Stimulated activated CD8-positive, alpha-beta memory T cell treated with anti-CD3 and anti-CD28 coated beads, Interleukin-4, amount 100 ng/mL, for 24 hours (primary cell): ENCODE measurements around the gene FDXR.

Experiments used
- DNase-seq: peaks from one replicate; pipeline ENCODE4 v3.0.0-alpha.2; 2020; ENCODE audit warnings: low read depth

Gene FDXR

GRCh38 chr17:74898376-74898946, 25.7 kb upstream of the FDXR start:
- DNase-seq, result no peak

DNA sequence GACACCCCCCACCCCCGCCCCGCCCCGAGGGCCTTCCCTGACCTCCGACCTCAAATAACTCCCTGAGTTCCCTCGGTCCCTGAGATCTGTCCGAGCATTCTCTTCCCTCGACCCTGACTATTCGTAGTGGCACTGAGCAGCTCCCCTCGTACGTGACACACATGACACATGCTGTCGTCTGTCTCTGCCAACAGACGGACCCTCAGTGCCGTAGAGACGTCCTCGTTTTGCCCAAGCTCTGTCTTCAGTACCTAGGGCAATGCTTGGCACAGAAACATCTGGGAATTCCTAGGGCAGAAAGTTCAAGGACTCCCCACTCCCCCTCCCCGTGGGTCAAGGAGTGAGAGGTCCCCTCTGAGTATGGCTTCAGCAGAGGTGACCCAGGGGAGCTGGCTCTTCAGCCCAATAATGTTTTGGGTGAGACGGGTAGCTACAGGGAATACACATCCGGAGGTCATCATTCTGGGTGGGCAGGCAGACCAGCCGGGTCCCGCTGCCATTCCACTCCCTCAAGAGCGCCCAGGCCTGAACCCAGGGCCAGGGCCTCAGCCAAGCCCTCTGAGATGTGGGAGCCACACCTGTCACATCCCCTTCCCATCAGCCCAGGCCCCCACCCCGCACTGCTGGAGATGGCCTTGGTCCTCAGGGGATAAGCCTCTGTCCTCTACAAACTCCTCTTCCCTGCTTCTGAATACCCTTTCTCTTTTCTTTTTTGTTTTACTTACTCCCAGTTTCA, 21.3 kb upstream of the FDXR start:
- DNase-seq, result no peak

DNA sequence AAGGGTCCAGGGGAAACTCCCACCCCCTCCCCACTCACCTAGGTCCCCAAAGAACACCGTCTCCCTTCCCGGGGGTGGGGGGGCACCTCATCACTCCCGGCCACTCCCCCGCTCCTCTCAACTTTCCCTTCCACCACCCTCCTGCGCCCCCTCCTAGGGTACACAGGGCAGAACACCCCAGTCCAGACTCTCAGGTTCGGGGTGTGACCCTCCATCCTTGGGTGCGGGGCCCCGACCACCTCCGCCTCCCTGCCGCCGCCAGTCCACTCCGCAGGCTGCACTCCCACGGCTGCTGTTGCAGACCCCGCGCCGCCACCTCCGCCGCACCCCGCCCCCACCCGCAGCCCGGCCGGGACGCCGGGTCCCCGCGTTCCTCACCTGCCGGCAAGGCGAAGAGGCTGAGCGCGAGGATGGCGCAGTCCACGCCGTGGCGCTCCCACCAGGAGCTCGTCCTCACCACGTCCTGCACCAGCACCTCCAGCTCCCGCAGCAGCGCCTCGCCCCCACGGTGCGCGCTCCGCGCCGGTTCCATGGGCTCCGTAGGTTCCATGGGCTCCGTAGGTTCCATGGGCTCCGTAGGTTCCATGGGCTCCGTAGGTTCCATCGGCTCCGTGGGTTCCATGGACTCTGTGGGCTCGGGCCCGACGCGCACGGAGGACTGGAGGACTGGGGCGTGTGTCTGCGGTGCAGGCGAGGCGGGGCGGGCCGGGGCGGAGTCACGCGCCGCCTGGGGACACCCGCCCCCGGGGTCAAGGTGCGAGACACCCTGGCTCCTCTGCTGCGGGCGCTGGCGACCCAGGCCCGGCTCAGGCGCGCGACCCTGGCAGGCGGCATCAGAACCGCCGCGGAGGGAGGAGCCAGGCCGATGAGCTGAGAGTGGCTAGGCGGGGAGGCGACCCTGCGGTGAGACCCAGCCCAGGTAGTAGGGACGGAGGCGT, 20.4 kb upstream of the FDXR start, which contains the start of gene FADS6:
Gene FADS6, minus strand, starts transcription at position 660 of the 938 bp plus-strand sequence. Its CDS starts 38 bp downstream, at position 622.
- DNase-seq, result no peak

DNA sequence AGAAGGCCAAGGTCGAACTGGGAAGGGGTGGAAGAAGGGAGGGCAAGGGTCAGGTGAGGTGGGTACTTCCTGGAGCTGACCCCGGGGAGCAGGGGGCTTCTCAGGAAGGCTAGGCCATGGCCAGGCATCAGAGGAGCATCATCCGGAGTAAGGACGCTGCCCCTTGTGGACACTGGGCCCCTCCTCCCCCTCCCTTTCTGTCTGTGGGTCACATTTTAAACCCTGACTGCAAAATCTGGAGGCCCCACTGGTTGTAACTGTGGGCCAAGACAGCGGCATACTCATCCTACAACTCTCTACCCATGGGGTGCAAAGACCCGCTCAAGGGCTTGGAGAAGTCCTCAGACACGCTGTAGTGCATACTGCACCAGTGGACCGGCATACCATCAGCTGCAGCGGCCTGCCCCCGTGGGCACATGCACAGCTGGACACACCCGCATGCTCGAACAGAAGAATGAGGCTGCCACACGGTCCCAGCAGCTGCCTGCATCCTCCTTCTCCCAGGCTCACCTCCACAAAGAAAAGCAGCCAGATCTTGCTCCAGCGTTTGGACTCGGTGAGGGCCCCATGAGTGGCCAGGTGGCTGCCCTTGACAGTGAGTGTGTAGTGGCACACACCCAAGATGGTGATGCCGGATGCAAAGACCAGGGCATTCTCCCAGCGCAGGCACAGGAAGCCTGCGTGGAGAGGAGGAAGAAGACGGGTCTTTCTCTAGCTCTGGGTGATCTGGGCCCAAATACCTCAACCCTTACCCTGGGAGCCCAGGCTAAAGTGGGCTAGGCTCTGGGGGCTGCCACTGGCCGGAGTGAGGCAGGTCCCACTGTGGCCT, 19.4 kb upstream of the FDXR start:
- DNase-seq, result no peak

DNA sequence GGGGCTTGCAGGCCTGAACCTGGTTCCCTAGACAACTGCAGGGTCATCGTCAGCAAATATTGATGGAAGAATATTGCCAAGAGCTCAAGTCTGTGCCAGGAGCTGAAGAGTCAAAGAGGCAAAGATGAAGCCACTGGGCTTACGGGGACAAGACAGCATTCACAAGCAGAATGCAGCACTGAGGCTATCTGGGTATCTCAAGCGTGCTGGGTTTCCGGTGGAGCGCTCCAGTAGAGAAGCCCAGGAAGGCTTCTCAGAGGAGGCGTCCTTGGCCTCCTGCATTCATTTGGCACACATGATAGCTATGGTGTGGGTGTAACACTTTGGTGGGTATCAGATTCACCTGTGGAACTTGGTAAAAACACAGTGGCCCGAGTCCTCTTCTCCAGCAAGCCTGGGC, 17.8 kb upstream of the FDXR start:
- DNase-seq, result no peak

- DNase-seq, result no peak
These were observed 15.7 kb upstream of the FDXR start for GRCh38 chr17:74888469-74888868.

GRCh38 chr17:74883241-74883745, 10.5 kb upstream of the FDXR start:
- no peak for DNase-seq

DNA sequence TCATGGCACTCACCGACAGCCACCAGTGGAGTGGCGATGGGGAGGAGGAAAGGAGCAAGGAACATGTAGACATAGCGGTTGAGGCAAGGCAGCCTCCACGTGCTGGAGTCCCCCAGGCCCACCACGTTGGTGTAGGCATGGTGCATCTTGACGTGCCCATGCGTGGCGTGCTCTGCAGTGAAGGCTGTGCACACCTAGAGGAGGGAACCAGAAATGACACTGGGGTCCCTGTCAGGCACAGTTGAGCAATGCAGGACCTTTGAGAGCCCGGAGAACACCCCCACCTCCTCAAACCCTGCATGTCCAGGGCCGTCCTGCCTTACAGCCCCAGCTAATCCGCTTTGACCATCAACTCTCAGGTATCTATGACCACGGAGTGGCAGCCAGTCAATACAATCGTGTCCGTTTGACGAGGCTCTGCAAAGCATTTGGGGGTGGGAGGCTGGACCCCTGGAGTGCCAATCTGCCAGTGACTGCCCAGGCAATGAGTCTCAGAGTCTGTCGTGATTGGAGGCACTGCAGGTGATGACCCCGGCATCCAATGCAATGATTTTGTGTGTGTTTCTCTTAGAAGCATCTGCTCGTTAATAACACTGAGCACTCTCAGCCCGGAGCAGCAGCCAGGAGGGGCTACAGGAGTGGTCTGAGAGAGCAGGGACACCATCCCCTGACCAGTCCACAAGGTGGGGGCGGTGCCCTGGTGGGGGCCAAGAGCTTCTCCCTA, 9.9 kb upstream of the FDXR start:
- no peak for DNase-seq

DNA sequence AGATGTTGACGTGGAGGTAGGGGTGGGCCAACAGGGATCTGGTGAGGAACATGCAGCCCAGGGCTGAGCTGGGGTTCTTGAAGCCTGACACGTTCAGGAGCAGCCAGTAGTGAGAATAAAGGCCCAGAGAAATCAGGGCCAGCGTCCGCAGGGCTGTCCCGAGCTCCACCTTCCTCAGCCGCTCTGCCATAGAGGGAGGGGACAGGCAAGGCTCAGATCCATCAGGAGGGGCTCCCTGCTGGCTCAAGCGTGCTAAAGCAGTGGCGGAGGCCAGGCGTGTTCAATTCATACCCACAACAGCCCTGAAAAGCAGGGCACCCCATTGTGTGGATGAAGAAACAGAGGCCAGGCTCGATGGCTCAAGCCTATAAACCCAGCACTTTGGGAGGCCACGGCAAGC, 8.3 kb upstream of the FDXR start:
- no peak for DNase-seq

DNA sequence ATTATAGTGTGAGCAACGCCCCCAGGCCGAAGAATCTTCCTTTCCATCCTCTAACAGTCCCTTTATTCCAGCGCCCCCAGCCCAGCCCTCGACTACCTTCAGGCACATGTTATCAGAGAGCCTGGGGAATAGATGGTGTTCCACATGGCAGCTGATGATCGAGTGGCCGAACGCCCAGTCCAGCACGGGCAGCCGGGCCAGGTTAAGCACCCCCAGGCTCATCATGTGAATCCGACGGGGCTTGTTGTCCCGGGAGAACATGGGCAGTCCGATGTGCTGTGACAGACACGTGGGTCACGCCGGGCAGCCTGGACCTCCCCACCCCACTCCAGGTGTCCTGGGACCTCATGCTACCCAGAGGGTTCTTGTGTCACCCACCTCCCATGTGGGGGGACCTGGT, 6.5 kb upstream of the FDXR start:
- DNase-seq, result no peak

DNA sequence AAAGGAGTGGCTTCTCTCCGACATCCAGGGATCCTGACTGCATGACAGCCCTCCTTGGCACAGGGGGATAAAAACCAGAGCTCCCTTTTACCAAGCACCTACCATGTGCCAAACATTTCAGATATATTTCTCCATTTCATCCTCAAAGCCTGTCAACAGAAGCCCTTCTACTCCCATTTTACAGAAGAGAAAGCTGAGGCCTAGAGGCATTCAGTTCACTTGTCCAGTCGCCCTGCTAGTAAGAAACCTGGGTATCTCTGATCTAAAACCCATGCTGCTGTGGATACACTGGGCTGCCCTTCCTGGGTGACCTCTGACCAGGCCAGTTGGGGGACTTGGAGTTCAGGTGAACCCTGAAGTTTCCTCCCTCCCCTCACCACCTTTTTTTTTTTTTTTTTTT, 5.9 kb upstream of the FDXR start:
- no peak for DNase-seq

- no peak for DNase-seq
These were observed 5.1 kb upstream of the FDXR start for GRCh38 chr17:74877592-74878548.

DNA sequence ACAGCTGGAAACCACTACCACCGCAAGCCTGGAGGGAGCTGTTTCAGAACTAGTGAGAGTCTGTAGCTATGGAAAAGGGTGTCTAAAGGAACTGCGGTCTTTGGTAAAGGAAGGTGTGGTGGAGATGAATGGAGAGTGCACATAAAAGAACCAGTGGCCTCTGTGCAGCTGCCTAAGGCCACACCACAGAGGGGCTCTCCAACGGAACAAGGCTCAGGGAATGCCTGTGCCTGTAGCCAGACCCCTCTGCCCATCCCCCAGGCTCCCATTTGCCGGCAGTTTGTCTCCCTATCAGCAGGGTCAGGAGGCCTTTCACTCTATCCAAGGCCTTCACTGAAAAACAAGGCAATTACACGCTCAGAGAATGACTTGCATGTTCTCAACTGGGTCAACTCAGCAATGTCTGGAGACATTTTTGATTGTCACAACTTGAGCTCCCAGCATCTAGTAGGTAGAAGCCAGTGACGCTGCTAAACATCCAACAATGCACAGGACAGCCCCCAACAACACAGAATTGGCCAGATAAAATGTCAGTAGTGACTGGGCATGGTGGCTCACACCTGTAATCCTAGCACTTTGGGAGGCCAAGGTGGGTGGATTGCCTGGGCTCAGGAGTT, 3.3 kb upstream of the FDXR start:
- DNase-seq, result no peak

GRCh38 chr17:74875155-74875976, 2.6 kb upstream of the FDXR start:
- DNase-seq, result no peak

DNA sequence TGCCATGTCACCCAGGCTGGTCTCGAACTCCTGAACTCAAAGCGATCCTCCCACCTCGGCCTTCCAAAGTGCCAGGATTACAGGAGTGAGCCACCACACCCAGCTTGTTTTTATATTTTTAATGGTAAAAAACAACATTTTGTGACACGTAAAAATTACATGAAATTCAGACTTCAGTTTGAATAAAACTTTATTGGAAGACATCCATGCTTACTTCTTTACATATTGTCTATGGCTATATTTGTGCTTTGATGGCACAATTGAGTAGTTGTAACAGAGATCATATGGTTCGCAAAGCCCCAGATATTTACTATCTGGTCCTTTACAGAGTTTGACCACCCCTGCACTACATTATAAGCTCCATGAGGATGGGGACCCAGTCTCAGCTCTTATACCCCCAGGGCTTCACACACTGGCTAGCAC, 1.8 kb upstream of the FDXR start:
- no peak for DNase-seq

DNA sequence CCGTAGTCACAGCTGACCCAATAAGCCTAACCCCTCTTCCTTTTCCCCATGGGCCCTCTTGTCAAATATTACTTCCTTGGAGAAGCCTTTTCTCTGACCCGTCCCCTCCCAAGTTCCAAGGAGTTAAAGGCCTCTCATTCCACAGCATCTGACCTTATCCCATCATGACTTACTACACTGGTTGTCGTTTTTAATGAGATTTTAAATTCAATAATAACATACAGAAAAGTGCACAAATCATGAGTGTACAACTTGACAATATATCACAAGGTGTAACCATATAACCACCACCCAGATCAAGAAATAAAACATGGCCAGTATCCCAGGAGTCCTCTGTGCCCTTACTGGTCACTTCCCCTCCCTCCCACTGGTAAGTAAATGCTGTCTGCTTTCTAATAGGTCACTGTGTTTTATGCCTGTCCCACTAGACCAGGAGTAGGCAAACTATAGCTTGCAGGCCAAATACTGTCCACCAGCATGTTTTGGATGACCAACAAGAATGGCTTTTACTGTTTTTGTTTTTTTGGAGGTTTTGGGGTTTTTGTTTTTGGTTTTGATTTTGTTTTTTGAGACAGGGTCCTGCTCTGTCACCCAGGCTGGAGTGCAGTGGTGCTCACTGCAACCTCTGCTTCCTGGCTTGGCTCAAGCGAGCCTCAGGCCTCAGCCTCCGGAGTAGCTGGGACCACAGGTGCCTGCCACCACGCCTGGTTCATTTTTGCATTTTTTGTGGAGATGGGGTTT, 1.2 kb upstream of the FDXR start:
- no peak for DNase-seq

DNA sequence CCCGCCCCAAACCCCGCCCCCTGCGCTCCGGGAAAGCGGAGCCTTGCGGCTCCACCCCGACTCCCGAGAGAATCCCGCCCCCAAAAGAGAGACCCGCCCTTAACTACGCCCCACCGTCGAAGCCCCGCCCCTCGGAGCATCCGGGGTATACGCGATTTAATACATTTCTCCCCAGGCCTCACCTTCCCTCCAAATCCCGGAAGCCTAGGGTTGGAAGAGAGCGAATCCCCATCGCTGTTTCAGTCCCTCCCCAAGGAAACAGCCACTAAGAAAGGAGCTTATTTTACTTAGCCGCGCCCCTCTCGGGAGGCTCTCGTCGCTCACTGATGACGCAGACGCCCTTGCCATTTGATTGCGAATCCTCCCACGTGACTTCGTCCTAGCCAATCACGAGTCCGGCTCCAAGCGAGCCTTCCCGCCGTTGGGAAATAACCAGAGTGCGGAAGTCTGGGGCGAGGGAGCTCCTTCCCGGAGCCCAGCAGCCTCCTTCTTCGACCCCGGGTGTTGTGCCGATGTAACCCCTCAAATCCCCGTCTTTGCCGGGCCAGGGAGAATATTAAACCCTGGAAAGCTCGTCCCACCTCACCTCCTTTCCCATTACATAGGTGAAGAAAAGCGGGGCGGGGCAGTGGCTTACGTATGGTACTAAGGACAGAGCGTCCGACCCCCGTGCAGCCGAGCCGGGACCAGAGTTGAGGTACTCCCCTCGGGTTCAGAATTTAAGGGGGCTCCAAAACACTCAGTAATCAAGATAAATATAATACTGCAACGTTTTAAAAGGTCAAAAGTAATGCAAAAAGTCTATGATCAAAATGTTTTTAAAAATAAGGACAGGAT, 461 bp upstream of the FDXR start:
- DNase-seq, result peak; percentile 98
